Psoas muscle (tissue), 8 donors: ENCODE measurements around the gene PAX2. TPM values are rescaled to one million over a fixed set of nuclear protein-coding genes. Genes with fewer than 3 reads are reported as not detected.

Experiments
- ATAC-seq, 4 donors: fragments of 200-7000 bp; cut with Tn5 transposase; one replicate each; pipeline ENCODE4 v1.9.1; 2020; ENCODE audit warnings: moderate library complexity in 3 of 4, mild to moderate bottlenecking in 2 of 4
- DNase-seq, 2 donors: peaks; one replicate each; pipeline ENCODE4 v3.0.0-alpha.2; 2020
- H3K27ac ChIP-seq: fragments of 200-600 bp; one replicate; pipeline ENCODE4 v1.8.0; 2022
- H3K27me3 ChIP-seq, 3 donors: fragments of 200-600 bp in 1 of 3; one replicate each; pipeline versions ENCODE4 v1.6.1 to v1.8.0; 2013 to 2022; ENCODE audit warnings: low read length in 2 of 3, mild to moderate bottlenecking in 2 of 3, moderate library complexity in 1 of 3; ENCODE audit not compliant: insufficient read depth in 3 of 3
- H3K36me3 ChIP-seq, 2 donors: fragments of 200-600 bp in 1 of 2; one replicate each; pipeline versions ENCODE4 v1.6.1 to v1.8.0; 2013 to 2022; ENCODE audit warnings: low read depth in 1 of 2, mild to moderate bottlenecking in 1 of 2, moderate library complexity in 1 of 2; ENCODE audit not compliant: insufficient read depth in 1 of 2
- H3K4me1 ChIP-seq: fragments of 200-600 bp; one replicate; pipeline ENCODE4 v1.8.0; 2022
- H3K4me3 ChIP-seq: fragments of 200-600 bp; one replicate; pipeline ENCODE4 v1.8.0; 2022; ENCODE audit warnings: mild to moderate bottlenecking
- H3K9me3 ChIP-seq: fragments of 200-600 bp; one replicate; pipeline ENCODE4 v1.8.0; 2022
- CTCF ChIP-seq: fragments of 200-600 bp; IDR thresholded peaks from one replicate; pipeline ENCODE4 v1.8.0; 2022; ENCODE audit warnings: antibody characterized with exemption
- WGBS, 3 donors: extraction: QIAGEN DNeasy Blood & Tissue Kit; methylation state at CpG; one replicate each; pipeline versions ENCODE4 v1.1.6 to v1.1.7; 2013; 5-methylcytosine and 5-hydroxymethylcytosine counted together
- intact Hi-C, 2 donors: fragments of 100-400 bp; cut with DNase I; formaldehyde crosslinking; loops; one replicate each; pipeline versions ENCODE4 v1.11.0 to v1.14.2; 2022
- polyA plus RNA-seq, 3 donors: library from polyadenylated mRNA; stranded (reverse); fragments of 200-250 nt; gene quantifications; one replicate each; pipeline ENCODE4 v1.2.3, GENCODE V29; 2013
- total RNA-seq, 4 donors: library from RNA; stranded (reverse); fragmentation: NEBNext Ultra II Directional in 2 of 4; extraction: Animal tissue kit (Norgen Biotek cat#: 25700) in 2 of 4; gene quantifications; one replicate each; pipeline versions ENCODE4 v1.2.1 to v1.2.4, GENCODE V29; 2021 to 2023
- donor health status: healthy with polysubstance abuse.
- donor health status: DM: no; HTN: no; CAD: no; lungs with moderate emphysema.
- donor health status: Bipolar disorder and iron deficiency.
- donor health status: healthy.
- donor health status: DM: yes; HTN: yes; CAD: no.
- donor health status: DM: no; HTN: no; CAD: no.
- donor health status: DM: no; HTN: no; CAD: no.
- donor health status: DM: yes; HTN: yes; CAD: no.

Gene PAX2
- total and polyA plus RNA-seq, 7 donors, result not detected

DNA sequence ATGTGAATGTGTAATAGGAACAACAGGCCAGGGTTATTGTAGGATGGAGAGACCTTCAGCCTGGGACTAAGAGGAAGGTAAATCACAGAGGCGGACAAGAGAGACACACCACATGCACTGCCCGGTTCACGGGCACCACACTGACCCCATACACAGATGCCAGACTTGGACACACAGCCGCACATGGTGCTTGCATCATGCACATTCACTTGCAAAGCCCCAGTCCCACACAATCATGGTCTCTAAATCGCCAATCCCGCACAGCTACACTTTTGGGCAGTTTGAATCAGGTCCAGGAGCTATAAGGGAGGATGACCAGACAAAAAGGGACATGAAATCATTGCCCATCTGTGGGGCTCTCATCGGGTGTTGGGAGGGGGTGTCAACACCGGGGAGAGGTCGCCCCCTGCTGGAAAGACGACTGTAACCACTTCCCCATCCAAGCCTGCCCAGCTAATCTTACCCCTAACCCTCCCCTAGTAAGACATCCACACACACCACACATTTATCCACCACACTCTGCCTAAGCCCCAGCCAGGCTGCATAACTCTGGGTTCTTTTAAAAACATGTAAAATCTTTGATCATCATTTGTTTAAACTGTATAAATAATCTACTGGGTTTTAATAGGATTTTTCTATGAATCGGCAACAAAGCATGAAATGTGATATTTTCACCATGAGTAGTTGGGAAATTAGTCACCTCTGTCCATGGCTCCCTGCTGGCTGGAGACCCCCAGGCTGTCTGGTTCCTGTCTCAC is 126.8 kb downstream of the PAX2 start:
- intact Hi-C loops, result loop anchor here (10.0 kb wide), 3 partner anchors 307 to 537 kb away; partner anchors contain the start of gene PKD2L1 (in 1 of the 2)
- peak; percentile 25 for TF ChIP-seq CTCF
- ATAC-seq (peak in 1 of 4 donors; percentile 35), DNase-seq (no peak)
- Histone ChIP-seq H3K27ac (no peak overlapping the region), H3K36me3 (no peaks in the 10 kb centered on the region), H3K27me3 (peaks cover 0 to 31% (median 2%) of the 10 kb centered on the region in 3 donors), H3K9me3 (no peaks in the 10 kb centered on the region), H3K4me1 (no peaks in the 10 kb centered on the region), H3K4me3 (no peak overlapping the region)
- WGBS, 3 donors, result 50 to 51% (median 50%) methylated on average over 11 of the region's 11 CpGs

- WGBS, 3 donors, result 66 to 87% (median 86%) methylated on average over 7 of the region's 7 CpGs
- Histone ChIP-seq H3K27me3 (peaks cover 0 to 25% (median 2%) of the 10 kb centered on the region in 3 donors), H3K4me3 (no peak overlapping the region), H3K9me3 (no peaks in the 10 kb centered on the region), H3K4me1 (no peaks in the 10 kb centered on the region), H3K27ac (no peak overlapping the region), H3K36me3 (no peaks in the 10 kb centered on the region)
- DNase-seq (no peak), ATAC-seq (no peak)
- intact Hi-C loops, result loop anchor here (10.0 kb wide), 3 partner anchors 308 to 538 kb away; partner anchors contain the start of gene PKD2L1 (in 1 of the 2)
- no peak for TF ChIP-seq CTCF
These were observed 127.9 kb downstream of the PAX2 start for GRCh38 chr10:100873146-100873826.

DNA sequence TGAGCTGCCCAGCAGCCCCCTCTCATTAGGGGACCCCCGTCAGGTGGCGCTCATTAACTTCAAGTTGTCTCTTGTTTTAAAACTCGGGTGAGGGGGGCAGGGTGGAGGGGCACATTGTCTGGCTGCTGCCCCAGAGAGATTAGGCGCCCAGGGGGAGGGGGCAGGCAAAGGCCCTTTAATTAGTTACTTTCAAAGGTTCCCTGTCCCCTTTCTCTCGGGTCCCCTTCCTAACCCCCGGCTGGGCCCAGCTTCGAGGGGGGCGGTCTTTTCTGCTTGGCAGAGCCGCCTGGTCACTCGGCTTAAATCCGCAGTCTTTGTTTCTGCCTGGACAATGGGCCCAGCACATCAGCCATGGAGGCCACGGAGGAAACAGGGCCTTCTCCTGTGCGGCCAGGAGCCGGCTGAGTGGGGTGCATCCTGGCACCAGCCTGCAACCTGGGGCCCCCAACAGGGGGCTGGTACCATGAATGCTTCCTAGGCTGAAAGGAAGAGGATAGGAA is 128.5 kb downstream of the PAX2 start:
- Histone ChIP-seq H3K4me3 (no peak overlapping the region), H3K27me3 (peaks cover 0 to 28% (median 2%) of the 10 kb centered on the region in 3 donors), H3K4me1 (no peaks in the 10 kb centered on the region), H3K9me3 (no peaks in the 10 kb centered on the region), H3K36me3 (no peaks in the 10 kb centered on the region), H3K27ac (no peak overlapping the region)
- 77 to 82% (median 78%) methylated on average over 14 of the region's 14 CpGs for WGBS, 3 donors
- intact Hi-C loops, result loop anchor here (10.0 kb wide), 3 partner anchors 309 to 539 kb away; partner anchors contain the start of gene PKD2L1 (in 1 of the 2)
- ATAC-seq, result no peak
- TF ChIP-seq CTCF, result no peak
- no peak for DNase-seq

GRCh38 chr10:100874702-100875483 is 129.5 kb downstream of the PAX2 start:
- ATAC-seq (no peak), DNase-seq (no peak)
- no peak for TF ChIP-seq CTCF
- Histone ChIP-seq H3K4me1 (no peaks in the 10 kb centered on the region), H3K36me3 (no peaks in the 10 kb centered on the region), H3K9me3 (no peaks in the 10 kb centered on the region), H3K27me3 (peaks cover 0 to 28% (median 2%) of the 10 kb centered on the region in 3 donors), H3K27ac (no peak overlapping the region), H3K4me3 (no peak overlapping the region)
- WGBS, 3 donors, result 73 to 78% (median 73%) methylated on average over 20 of the region's 20 CpGs
- intact Hi-C loops, result loop anchor here (5.0 to 10.0 kb wide), 5 partner anchors 203 to 540 kb away; partner anchors contain the start of gene PKD2L1 (in 1 of the 2)
